HG03103 (cell line): Measurements from ENCODE around the gene IL17A.

Experiments used
- ATAC-seq: cut with Tn5 transposase; IDR thresholded peaks from one replicate; pipeline ENCODE4 v1.9.1; 2021; ENCODE audit warnings: low read depth; ENCODE audit not compliant: unreplicated experiment

Gene IL17A

GRCh38 chr6:52186075-52186474 lies at the start of gene IL17A:
IL17A (plus strand) TSS chr6:52186375; CDS start chr6:52186432, 57 bp downstream.
- ATAC-seq: peak; percentile 8

- ATAC-seq: no peak
These were observed 49.2 kb upstream of the IL17A start for GRCh38 chr6:52136934-52137467.

- no peak for ATAC-seq
These were observed 47.9 kb upstream of the IL17A start for GRCh38 chr6:52138284-52138683.

- no peak for ATAC-seq
These were observed 46.0 kb upstream of the IL17A start for GRCh38 chr6:52139985-52140680.

- ATAC-seq: no peak
These were observed 44.6 kb upstream of the IL17A start for GRCh38 chr6:52141596-52141995.

GRCh38 chr6:52142556-52142955 lies 43.6 kb upstream of the IL17A start:
- no peak for ATAC-seq

GRCh38 chr6:52143551-52143950 lies 42.6 kb upstream of the IL17A start:
- no peak for ATAC-seq

GRCh38 chr6:52144196-52145076 lies 41.7 kb upstream of the IL17A start:
- no peak for ATAC-seq

- ATAC-seq: no peak
These were observed 39.2 kb upstream of the IL17A start for GRCh38 chr6:52146851-52147445.

- no peak for ATAC-seq
These were observed 37.1 kb upstream of the IL17A start for GRCh38 chr6:52149076-52149475.

GRCh38 chr6:52149949-52150348 lies 36.2 kb upstream of the IL17A start:
- no peak for ATAC-seq

GRCh38 chr6:52152070-52152423 lies 34.1 kb upstream of the IL17A start:
- ATAC-seq: no peak

GRCh38 chr6:52152711-52153160 lies 33.4 kb upstream of the IL17A start:
- no peak for ATAC-seq

GRCh38 chr6:52154381-52154780 lies 31.8 kb upstream of the IL17A start:
- no peak for ATAC-seq

GRCh38 chr6:52155791-52156576 lies 30.2 kb upstream of the IL17A start:
- peak; percentile 85 for ATAC-seq

GRCh38 chr6:52157301-52157941 lies 28.8 kb upstream of the IL17A start:
- ATAC-seq: peak; percentile 50

- no peak for ATAC-seq
These were observed 25.6 kb upstream of the IL17A start for GRCh38 chr6:52160472-52161104.

GRCh38 chr6:52161689-52162438 lies 24.3 kb upstream of the IL17A start:
- no peak for ATAC-seq
